HepG2 (cell line): ENCODE data around the gene MIA. TPM values are rescaled to one million over a fixed set of nuclear protein-coding genes. Genes with fewer than 3 reads are reported as not detected.

ENCODE experiments used
- CREB1 ChIP-seq, 2 experiments: fragments of 450-650 bp in 1 of 2; IDR thresholded peaks; 2 replicates each; pipeline ENCODE4 v1.6.1; 2016 to 2017; ENCODE audit warnings: control low read depth in 1 of 2, mild to moderate bottlenecking in 1 of 2, missing compliant biosample characterization in 1 of 2, missing genetic modification characterization in 1 of 2
- FOXC1 ChIP-seq: sonication (generic); formaldehyde crosslinking; IDR thresholded peaks from 2 replicates; pipeline ENCODE4 v1.8.0; 2022; ENCODE audit warnings: mild to moderate bottlenecking, missing genetic modification reagents, borderline replicate concordance
- GATA4 ChIP-seq: sonication (generic); IDR thresholded peaks from 2 replicates; pipeline ENCODE4 v1.6.1; 2016; ENCODE audit warnings: antibody characterized with exemption, low read depth, borderline replicate concordance
- ISL2 ChIP-seq: sonication (generic); formaldehyde crosslinking; IDR thresholded peaks from 2 replicates; pipeline ENCODE4 v1.5.0; 2020; ENCODE audit warnings: missing genetic modification reagents
- KDM5A ChIP-seq: fragments of 200-600 bp; sonication (generic); IDR thresholded peaks from 2 replicates; pipeline ENCODE4 v1.7.0; 2018; ENCODE audit warnings: antibody characterized with exemption, mild to moderate bottlenecking, low read length, borderline replicate concordance
- RBM39 ChIP-seq: fragments of 200-400 bp; formaldehyde crosslinking; IDR thresholded peaks from one replicate; pipeline ENCODE4 v1.6.1; 2018; ENCODE audit warnings: antibody characterized with exemption, mild to moderate bottlenecking, low read depth, low read length; ENCODE audit not compliant: poor library complexity, severe bottlenecking
- RNF2 ChIP-seq: fragments of 450-650 bp; conservative IDR thresholded peaks from 2 replicates; pipeline ENCODE4 v1.6.1; 2016; ENCODE audit warnings: low read depth
- SNAPC2 ChIP-seq: sonication (generic); formaldehyde crosslinking; IDR thresholded peaks from 2 replicates; pipeline ENCODE4 v1.8.1; 2022; ENCODE audit warnings: mild to moderate bottlenecking, missing genetic modification reagents
- SOX6 ChIP-seq, 2 experiments: fragments of 450-650 bp in 1 of 2; sonication (generic) in 1 of 2; formaldehyde crosslinking in 1 of 2; IDR thresholded peaks; 2 replicates each; pipeline versions ENCODE4 v1.4.0 to v1.6.1; 2017 to 2020; ENCODE audit warnings: antibody characterized with exemption in 1 of 2, mild to moderate bottlenecking in 1 of 2, missing genetic modification reagents in 1 of 2
- TAF1 ChIP-seq: sonication (generic); formaldehyde crosslinking; IDR thresholded peaks from 2 replicates; pipeline ENCODE4 v1.4.0; 2020; ENCODE audit warnings: missing genetic modification reagents
- ZBTB7A ChIP-seq: sonication (generic); formaldehyde crosslinking; IDR thresholded peaks from 2 replicates; pipeline ENCODE4 v1.8.0; 2022; ENCODE audit warnings: mild to moderate bottlenecking, missing genetic modification reagents
- ZNF501 ChIP-seq: sonication (generic); formaldehyde crosslinking; IDR thresholded peaks from 2 replicates; pipeline ENCODE4 v1.5.1; 2020; ENCODE audit warnings: mild to moderate bottlenecking, moderate library complexity, missing genetic modification reagents
- ZNF558 ChIP-seq: sonication (generic); formaldehyde crosslinking; IDR thresholded peaks from 2 replicates; pipeline ENCODE4 v1.9.0; 2022; ENCODE audit warnings: mild to moderate bottlenecking, missing genetic modification reagents, borderline replicate concordance
- ZNF776 ChIP-seq: sonication (generic); formaldehyde crosslinking; IDR thresholded peaks from 2 replicates; pipeline ENCODE4 v1.4.0; 2020; ENCODE audit warnings: mild to moderate bottlenecking, missing genetic modification reagents
- ZNF841 ChIP-seq: sonication (generic); formaldehyde crosslinking; IDR thresholded peaks from 2 replicates; pipeline ENCODE4 v1.8.1; 2023; ENCODE audit warnings: missing genetic modification reagents, borderline replicate concordance
- polyA plus RNA-seq, 8 experiments: library from polyadenylated mRNA; depleted of rRNA in 3 of 8; stranded (reverse) in 7 of 8; unstranded in 1 of 8; fragments of >200 nt; fragmentation: Illumina TruSeq in 4 of 8; extraction: Trizol in 4 of 8; gene quantifications; 2 replicates each; pipeline versions ENCODE4 v1.2.1 to v1.2.3, GENCODE V29; 2011 to 2016; ENCODE audit warnings: low read depth in 4 of 8, missing spikeins in 1 of 8, mixed read lengths in 1 of 8; ENCODE audit not compliant: insufficient read depth in 1 of 8
- total RNA-seq, 5 experiments: library from RNA; depleted of rRNA; stranded (reverse); fragments of >200 nt; fragmentation: Illumina TruSeq; extraction: Trizol; gene quantifications; 2 replicates each; pipeline ENCODE4 v1.2.3, GENCODE V29; 2016; ENCODE audit warnings: low read depth in 1 of 5
- TF ChIP-seq, protein P1 (sequence below): sonication (generic); formaldehyde crosslinking; IDR thresholded peaks from 2 replicates; pipeline ENCODE4 v1.5.0; 2020; ENCODE audit warnings: missing genetic modification reagents
- TF ChIP-seq, protein P2 (sequence below): IDR thresholded peaks from 2 replicates; pipeline ENCODE4 v1.6.1; 2016; ENCODE audit warnings: missing biosample characterization, missing genetic modification reagents, low read depth
- TF ChIP-seq, protein P3 (sequence below): sonication (generic); formaldehyde crosslinking; conservative IDR thresholded peaks from 2 replicates; pipeline ENCODE4 v1.4.0; 2020; ENCODE audit warnings: missing genetic modification reagents
- TF ChIP-seq, protein P4 (sequence below): sonication (generic); formaldehyde crosslinking; IDR thresholded peaks from 2 replicates; pipeline ENCODE4 v1.8.1; 2023; ENCODE audit warnings: mild to moderate bottlenecking, moderate library complexity, missing genetic modification reagents
- TF ChIP-seq, protein P5 (sequence below): IDR thresholded peaks from 2 replicates; pipeline ENCODE4 v1.6.1; 2016; ENCODE audit warnings: mild to moderate bottlenecking
- TF ChIP-seq, protein P6 (sequence below): sonication (generic); formaldehyde crosslinking; IDR thresholded peaks from 2 replicates; pipeline ENCODE4 v1.4.0; 2020; ENCODE audit warnings: low read depth, mild to moderate bottlenecking, missing genetic modification reagents

Gene MIA
- total and polyA plus RNA-seq, 2 of the 13 experiments (the other 11 are each of a cell fraction or from before 2014, with no cell fraction given): 0.61 TPM; not detected in 1

DNA sequence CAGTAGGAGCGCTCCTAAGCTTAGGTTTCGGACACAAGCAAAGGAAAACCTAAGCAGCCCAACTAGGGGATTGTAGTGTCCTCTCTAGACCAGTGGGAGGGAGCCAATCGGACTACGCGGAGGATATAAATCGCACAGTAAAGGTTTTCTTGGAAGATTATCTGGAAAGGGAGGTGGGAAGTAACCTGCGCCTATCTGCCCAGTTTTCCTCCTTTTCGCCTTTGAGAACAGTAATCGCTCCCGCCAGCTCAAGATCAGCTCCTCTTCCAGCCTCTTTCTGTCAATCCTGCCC is 2.3 kb downstream of the MIA start (continued):
- TF ChIP-seq, protein P1, sequence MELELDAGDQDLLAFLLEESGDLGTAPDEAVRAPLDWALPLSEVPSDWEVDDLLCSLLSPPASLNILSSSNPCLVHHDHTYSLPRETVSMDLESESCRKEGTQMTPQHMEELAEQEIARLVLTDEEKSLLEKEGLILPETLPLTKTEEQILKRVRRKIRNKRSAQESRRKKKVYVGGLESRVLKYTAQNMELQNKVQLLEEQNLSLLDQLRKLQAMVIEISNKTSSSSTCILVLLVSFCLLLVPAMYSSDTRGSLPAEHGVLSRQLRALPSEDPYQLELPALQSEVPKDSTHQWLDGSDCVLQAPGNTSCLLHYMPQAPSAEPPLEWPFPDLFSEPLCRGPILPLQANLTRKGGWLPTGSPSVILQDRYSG (CRISPR knock-in tag): 0 out of 2 replicates have a peak, but pooled peaks have one; percentile 21
- TF ChIP-seq, protein P2, sequence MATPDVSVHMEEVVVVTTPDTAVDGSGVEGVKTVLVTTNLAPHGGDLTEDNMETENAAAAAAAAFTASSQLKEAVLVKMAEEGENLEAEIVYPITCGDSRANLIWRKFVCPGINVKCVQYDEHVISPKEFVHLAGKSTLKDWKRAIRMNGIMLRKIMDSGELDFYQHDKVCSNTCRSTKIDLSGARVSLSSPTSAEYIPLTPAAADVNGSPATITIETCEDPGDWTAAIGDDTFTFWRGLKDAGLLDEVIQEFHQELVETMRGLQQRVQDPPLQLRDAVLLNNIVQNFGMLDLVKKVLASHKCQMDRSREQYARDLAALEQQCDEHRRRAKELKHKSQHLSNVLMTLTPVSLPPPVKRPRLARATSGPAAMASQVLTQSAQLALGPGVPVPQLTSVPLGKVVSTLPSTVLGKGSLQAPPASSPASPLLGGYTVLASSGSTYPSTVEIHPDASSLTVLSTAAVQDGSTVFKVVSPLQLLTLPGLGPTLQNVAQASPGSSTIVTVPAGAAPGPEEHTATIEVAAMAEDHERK (CRISPR knock-in tag): 0 out of 2 replicates have a peak, but pooled peaks have one; percentile 2
- no peak for TF ChIP-seq ZNF558 (CRISPR knock-in tag)
- 0 out of 2 replicates have a peak, but pooled peaks have one; percentile 56 for TF ChIP-seq SNAPC2 (CRISPR knock-in tag)
- TF ChIP-seq, protein P3, sequence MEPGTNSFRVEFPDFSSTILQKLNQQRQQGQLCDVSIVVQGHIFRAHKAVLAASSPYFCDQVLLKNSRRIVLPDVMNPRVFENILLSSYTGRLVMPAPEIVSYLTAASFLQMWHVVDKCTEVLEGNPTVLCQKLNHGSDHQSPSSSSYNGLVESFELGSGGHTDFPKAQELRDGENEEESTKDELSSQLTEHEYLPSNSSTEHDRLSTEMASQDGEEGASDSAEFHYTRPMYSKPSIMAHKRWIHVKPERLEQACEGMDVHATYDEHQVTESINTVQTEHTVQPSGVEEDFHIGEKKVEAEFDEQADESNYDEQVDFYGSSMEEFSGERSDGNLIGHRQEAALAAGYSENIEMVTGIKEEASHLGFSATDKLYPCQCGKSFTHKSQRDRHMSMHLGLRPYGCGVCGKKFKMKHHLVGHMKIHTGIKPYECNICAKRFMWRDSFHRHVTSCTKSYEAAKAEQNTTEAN: no peak
- TF ChIP-seq TAF1: peak; percentile 46; the same call in 1 of the 2 replicates
- TF ChIP-seq CREB1 (IDR thresholded peaks at IDR 0.05): no peak
- TF ChIP-seq CREB1 (CRISPR knock-in tag; IDR thresholded peaks at IDR 0.05): peak; percentile 78; the same call in 1 of the 2 replicates
- TF ChIP-seq RBM39: no peak
- 0 out of 2 replicates have a peak, but pooled peaks have one; percentile 21 for TF ChIP-seq FOXC1 (CRISPR knock-in tag)
- TF ChIP-seq, protein P4, sequence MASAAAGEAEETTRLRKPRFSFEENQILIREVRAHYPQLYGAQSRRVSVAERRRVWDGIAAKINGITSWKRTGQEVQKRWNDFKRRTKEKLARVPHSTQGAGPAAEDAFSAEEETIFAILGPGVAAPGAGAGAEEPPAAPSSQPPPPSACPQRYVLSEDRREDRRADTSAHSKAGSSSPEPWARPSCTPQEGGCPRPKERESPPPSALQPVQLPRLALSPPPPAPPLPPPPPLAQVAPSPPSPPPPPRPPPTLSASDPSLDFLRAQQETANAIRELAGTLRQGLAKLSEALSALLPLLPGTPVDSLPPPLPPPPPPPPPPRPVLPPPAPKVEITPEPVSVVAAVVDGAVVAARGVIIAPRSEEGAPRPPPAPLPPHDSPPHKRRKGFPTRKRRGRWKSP (CRISPR knock-in tag): no peak
- TF ChIP-seq, protein P5, sequence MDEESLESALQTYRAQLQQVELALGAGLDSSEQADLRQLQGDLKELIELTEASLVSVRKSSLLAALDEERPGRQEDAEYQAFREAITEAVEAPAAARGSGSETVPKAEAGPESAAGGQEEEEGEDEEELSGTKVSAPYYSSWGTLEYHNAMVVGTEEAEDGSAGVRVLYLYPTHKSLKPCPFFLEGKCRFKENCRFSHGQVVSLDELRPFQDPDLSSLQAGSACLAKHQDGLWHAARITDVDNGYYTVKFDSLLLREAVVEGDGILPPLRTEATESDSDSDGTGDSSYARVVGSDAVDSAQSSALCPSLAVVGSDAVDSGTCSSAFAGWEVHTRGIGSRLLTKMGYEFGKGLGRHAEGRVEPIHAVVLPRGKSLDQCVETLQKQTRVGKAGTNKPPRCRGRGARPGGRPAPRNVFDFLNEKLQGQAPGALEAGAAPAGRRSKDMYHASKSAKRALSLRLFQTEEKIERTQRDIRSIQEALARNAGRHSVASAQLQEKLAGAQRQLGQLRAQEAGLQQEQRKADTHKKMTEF: peak; percentile 59; the same call in 1 of the 2 replicates
- no peak for TF ChIP-seq SOX6 (IDR thresholded peaks at IDR 0.05)
- 0 out of 2 replicates have a peak, but pooled peaks have one; percentile 33 for TF ChIP-seq SOX6 (CRISPR knock-in tag; IDR thresholded peaks at IDR 0.05)
- 0 out of 2 replicates have a peak, but pooled peaks have one; percentile 20 for TF ChIP-seq ISL2 (CRISPR knock-in tag)
- TF ChIP-seq ZNF776 (CRISPR knock-in tag): peak; percentile 6; the same call in 1 of the 2 replicates
- TF ChIP-seq GATA4: peak; percentile 5; the same call in 1 of the 2 replicates
- no peak for TF ChIP-seq ZBTB7A (CRISPR knock-in tag)
- TF ChIP-seq, protein P6, sequence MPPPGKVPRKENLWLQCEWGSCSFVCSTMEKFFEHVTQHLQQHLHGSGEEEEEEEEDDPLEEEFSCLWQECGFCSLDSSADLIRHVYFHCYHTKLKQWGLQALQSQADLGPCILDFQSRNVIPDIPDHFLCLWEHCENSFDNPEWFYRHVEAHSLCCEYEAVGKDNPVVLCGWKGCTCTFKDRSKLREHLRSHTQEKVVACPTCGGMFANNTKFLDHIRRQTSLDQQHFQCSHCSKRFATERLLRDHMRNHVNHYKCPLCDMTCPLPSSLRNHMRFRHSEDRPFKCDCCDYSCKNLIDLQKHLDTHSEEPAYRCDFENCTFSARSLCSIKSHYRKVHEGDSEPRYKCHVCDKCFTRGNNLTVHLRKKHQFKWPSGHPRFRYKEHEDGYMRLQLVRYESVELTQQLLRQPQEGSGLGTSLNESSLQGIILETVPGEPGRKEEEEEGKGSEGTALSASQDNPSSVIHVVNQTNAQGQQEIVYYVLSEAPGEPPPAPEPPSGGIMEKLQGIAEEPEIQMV (CRISPR knock-in tag): no peak
- TF ChIP-seq ZNF501 (CRISPR knock-in tag): no peak
- TF ChIP-seq RNF2: no peak
- TF ChIP-seq KDM5A: peak; percentile 23; the same call in 1 of the 2 replicates
- no peak for TF ChIP-seq ZNF841 (CRISPR knock-in tag)
